ENCODE data around the gene ZGPAT. TPM values are rescaled to one million over a fixed set of nuclear protein-coding genes. Genes with fewer than 3 reads are reported as not detected.

Gene ZGPAT
- total RNA-seq, 1 experiment from 2014 or later: 37.9 TPM

- no TSS peak for BruUV-seq (replicated peaks)
- no peak overlapping the region for H3K4me2 ChIP-seq (ENCODE audit: low read length)
- no peak for TF ChIP-seq EZH2 (IDR thresholded peaks at IDR 0.05; ENCODE audit: low read length, unreplicated experiment)
- H3K9me3 ChIP-seq (ENCODE audit: low read length): no peaks in the 10 kb centered on the region
- H3K9me2 ChIP-seq (replicated peaks; ENCODE audit: low read length): no peaks in the 10 kb centered on the region
- no peak overlapping the region for H2AFZ ChIP-seq (ENCODE audit: low read length)
- H4K20me1 ChIP-seq (ENCODE audit: low read length): no peaks in the 10 kb centered on the region
- peaks cover 12% of the 10 kb centered on the region for H3K4me1 ChIP-seq (ENCODE audit: insufficient read depth, low read length)
- ATAC-seq (no peak), DNase-seq (no peak)
- POLR2A ChIA-PET (ENCODE audit: unreplicated experiment): interaction anchor here (0.6 kb wide), 1 partner anchor 164 kb away, joined by 10 read pairs; the partner anchor contains the start of gene HELZ2
- CTCF ChIA-PET: no interaction called here
- H3K9ac ChIP-seq (ENCODE audit: low read length): no peak overlapping the region
- no peak overlapping the region for H3K27ac ChIP-seq (ENCODE audit: low read length)
- H3F3A ChIP-seq (ENCODE audit: low read length, unreplicated experiment): no peaks in the 10 kb centered on the region
- intact Hi-C loops (cut with micrococcal nuclease): no loop called here
- H3K27me3 ChIP-seq (ENCODE audit: low read length): no peaks in the 10 kb centered on the region
- peaks cover 18% of the 10 kb centered on the region for H3K36me3 ChIP-seq (ENCODE audit: low read depth, low read length)
- H3K4me3 ChIP-seq (ENCODE audit: low read length): no peak overlapping the region
- peaks cover 13% of the 10 kb centered on the region for H3K79me2 ChIP-seq (ENCODE audit: low read length)
Measured at GRCh38 chr20:63738687-63739129, 30.9 kb downstream of the ZGPAT start.

GRCh38 chr20:63739130-63740069, 31.6 kb downstream of the ZGPAT start, which contains the start of gene SLC2A4RG:
SLC2A4RG (plus strand) TSS chr20:63739776; CDS start chr20:63739913, 137 bp downstream.
- peaks cover 12% of the 10 kb centered on the region for H3K4me1 ChIP-seq (ENCODE audit: insufficient read depth, low read length)
- peak; percentile 60 for ATAC-seq
- H3K4me2 ChIP-seq (ENCODE audit: low read length): peak within 1 kb of the TSS; percentile 88
- peak within 1 kb of the TSS; percentile 84 for H3K4me3 ChIP-seq (ENCODE audit: low read length)
- CTCF ChIA-PET: no interaction called here
- H3F3A ChIP-seq (ENCODE audit: low read length, unreplicated experiment): no peaks in the 10 kb centered on the region
- H3K9me2 ChIP-seq (replicated peaks; ENCODE audit: low read length): no peaks in the 10 kb centered on the region
- TF ChIP-seq EZH2phosphoT487 (IDR thresholded peaks at IDR 0.05; ENCODE audit: borderline replicate concordance, low read length): no peak
- peaks cover 22% of the 10 kb centered on the region for H3K36me3 ChIP-seq (ENCODE audit: low read depth, low read length)
- H3K27me3 ChIP-seq (ENCODE audit: low read length): no peaks in the 10 kb centered on the region
- POLR2A ChIA-PET (ENCODE audit: unreplicated experiment): interaction anchor here (0.6 kb wide), 1 partner anchor 97 kb away, joined by 3 read pairs; no protein-coding TSS in a partner anchor
- peak; percentile 85 for DNase-seq
- intact Hi-C loops (cut with micrococcal nuclease): loop anchor here (2.0 kb wide), 1 partner anchor 33 kb away; the partner anchor contains the start of gene ARFRP1
- H4K20me1 ChIP-seq (ENCODE audit: low read length): no peaks in the 10 kb centered on the region
- H2AFZ ChIP-seq (ENCODE audit: low read length): peak within 1 kb of the TSS; percentile 79
- BruUV-seq (replicated peaks): no TSS peak
- peak within 1 kb of the TSS; percentile 83 for H3K9ac ChIP-seq (ENCODE audit: low read length)
- H3K9me3 ChIP-seq (ENCODE audit: low read length): no peaks in the 10 kb centered on the region
- H3K27ac ChIP-seq (ENCODE audit: low read length): peak within 1 kb of the TSS; percentile 64
- peaks cover 13% of the 10 kb centered on the region for H3K79me2 ChIP-seq (ENCODE audit: low read length)

- TF ChIP-seq EZH2 (IDR thresholded peaks at IDR 0.05; ENCODE audit: low read length, unreplicated experiment) (no peak), EZH2phosphoT487 (IDR thresholded peaks at IDR 0.05; ENCODE audit: borderline replicate concordance, low read length) (no peak), CTCF (conservative IDR thresholded peaks at IDR 0.05; ENCODE audit: low read depth, low read length) (no peak)
- no peaks in the 10 kb centered on the region for H3F3A ChIP-seq (ENCODE audit: low read length, unreplicated experiment)
- peaks cover 13% of the 10 kb centered on the region for H3K79me2 ChIP-seq (ENCODE audit: low read length)
- no peaks in the 10 kb centered on the region for H3K27me3 ChIP-seq (ENCODE audit: low read length)
- ATAC-seq (peak; percentile 30), DNase-seq (peak; percentile 54)
- intact Hi-C loops (cut with micrococcal nuclease): loop anchor here (2.0 kb wide), 1 partner anchor 33 kb away; the partner anchor contains the start of gene ARFRP1
- H2AFZ ChIP-seq (ENCODE audit: low read length): peak overlapping the region; percentile 79
- H3K27ac ChIP-seq (ENCODE audit: low read length): peak overlapping the region; percentile 64
- POLR2A ChIA-PET (ENCODE audit: unreplicated experiment): interaction anchor here (0.6 kb wide), 2 partner anchors 27 to 98 kb away, joined by 3 to 10 read pairs; no protein-coding TSS in a partner anchor
- CTCF ChIA-PET: interaction anchor here (1.5 kb wide), 1 partner anchor 46 kb away, joined by 5 read pairs; no protein-coding TSS in a partner anchor
- peaks cover 12% of the 10 kb centered on the region for H3K4me1 ChIP-seq (ENCODE audit: insufficient read depth, low read length)
- no TSS peak for BruUV-seq (replicated peaks)
- H3K9me2 ChIP-seq (replicated peaks; ENCODE audit: low read length): no peaks in the 10 kb centered on the region
- no peaks in the 10 kb centered on the region for H4K20me1 ChIP-seq (ENCODE audit: low read length)
- H3K9ac ChIP-seq (ENCODE audit: low read length): peak overlapping the region; percentile 83
- H3K4me3 ChIP-seq (ENCODE audit: low read length): peak overlapping the region; percentile 84
- H3K4me2 ChIP-seq (ENCODE audit: low read length): peak overlapping the region; percentile 88
- H3K36me3 ChIP-seq (ENCODE audit: low read depth, low read length): peaks cover 22% of the 10 kb centered on the region
- H3K9me3 ChIP-seq (ENCODE audit: low read length): no peaks in the 10 kb centered on the region
Measured at GRCh38 chr20:63740070-63740626, 32.3 kb downstream of the ZGPAT start.
